Measurements from ENCODE around the gene UTP4.

The UTP4 gene

GRCh38 chr16:69132424-69133252 lies at the start of gene UTP4, which contains the start of gene CHTF8:
Gene UTP4 (plus strand): TSS chr16:69132649. CDS start chr16:69133460, 811 bp downstream.
Gene CHTF8 (minus strand): TSS chr16:69132588. CDS start chr16:69121458, 11,130 bp downstream.
- DNase-seq (ENCODE audit: extremely low read depth, insufficient read length): peak; percentile 89
- TF ChIP-seq CTCF (IDR thresholded peaks at IDR 0.05; ENCODE audit: insufficient read depth, low read length, poor library complexity, severe bottlenecking): no peak
- H3K4me3 ChIP-seq (replicated peaks; ENCODE audit: low read depth, low read length): peak within 1 kb of the TSS; percentile 97
- no peaks in the 10 kb centered on the region for H3K27me3 ChIP-seq (replicated peaks; ENCODE audit: control insufficient read depth, insufficient read depth, low read length)
- H3K36me3 ChIP-seq (ENCODE audit: control insufficient read depth, insufficient read depth, low read length): peaks cover 1% of the 10 kb centered on the region; the same call in 1 of the 2 replicates

GRCh38 chr16:69083306-69083941 lies 49.0 kb upstream of the UTP4 start:
- Histone ChIP-seq H3K4me3 (replicated peaks; ENCODE audit: low read depth, low read length) (no peak overlapping the region), H3K27me3 (replicated peaks; ENCODE audit: control insufficient read depth, insufficient read depth, low read length) (no peaks in the 10 kb centered on the region), H3K36me3 (ENCODE audit: control insufficient read depth, insufficient read depth, low read length) (peaks cover 3% of the 10 kb centered on the region; the same call in 1 of the 2 replicates)
- TF ChIP-seq CTCF (IDR thresholded peaks at IDR 0.05; ENCODE audit: insufficient read depth, low read length, poor library complexity, severe bottlenecking): peak; percentile 39
- DNase-seq (ENCODE audit: extremely low read depth, insufficient read length): no peak

- TF ChIP-seq CTCF (IDR thresholded peaks at IDR 0.05; ENCODE audit: insufficient read depth, low read length, poor library complexity, severe bottlenecking): no peak
- Histone ChIP-seq H3K36me3 (ENCODE audit: control insufficient read depth, insufficient read depth, low read length) (peaks cover 3% of the 10 kb centered on the region; the same call in 1 of the 2 replicates), H3K27me3 (replicated peaks; ENCODE audit: control insufficient read depth, insufficient read depth, low read length) (no peaks in the 10 kb centered on the region), H3K4me3 (replicated peaks; ENCODE audit: low read depth, low read length) (no peak overlapping the region)
- no peak for DNase-seq (ENCODE audit: extremely low read depth, insufficient read length)
Measured at GRCh38 chr16:69084289-69084688, 48.2 kb upstream of the UTP4 start.

- H3K4me3 ChIP-seq (replicated peaks; ENCODE audit: low read depth, low read length): no peak overlapping the region
- H3K27me3 ChIP-seq (replicated peaks; ENCODE audit: control insufficient read depth, insufficient read depth, low read length): no peaks in the 10 kb centered on the region
- H3K36me3 ChIP-seq (ENCODE audit: control insufficient read depth, insufficient read depth, low read length): peaks cover 3% of the 10 kb centered on the region; the same call in 1 of the 2 replicates
- DNase-seq (ENCODE audit: extremely low read depth, insufficient read length): no peak
- no peak for TF ChIP-seq CTCF (IDR thresholded peaks at IDR 0.05; ENCODE audit: insufficient read depth, low read length, poor library complexity, severe bottlenecking)
Measured at GRCh38 chr16:69085032-69085695, 47.3 kb upstream of the UTP4 start.

GRCh38 chr16:69087161-69087581 lies 45.3 kb upstream of the UTP4 start:
- H3K27me3 ChIP-seq (replicated peaks; ENCODE audit: control insufficient read depth, insufficient read depth, low read length): no peaks in the 10 kb centered on the region
- H3K4me3 ChIP-seq (replicated peaks; ENCODE audit: low read depth, low read length): no peak overlapping the region
- H3K36me3 ChIP-seq (ENCODE audit: control insufficient read depth, insufficient read depth, low read length): peaks cover 3% of the 10 kb centered on the region; the same call in 1 of the 2 replicates
- TF ChIP-seq CTCF (IDR thresholded peaks at IDR 0.05; ENCODE audit: insufficient read depth, low read length, poor library complexity, severe bottlenecking): no peak
- DNase-seq (ENCODE audit: extremely low read depth, insufficient read length): no peak

Measured in GM06990 (cell line).